Ishikawa (cell line): ENCODE results near the gene GDAP1L1.

Experiments
- CEBPB ChIP-seq: IDR thresholded peaks from 2 replicates; pipeline ENCODE4 v1.6.1; 2012
- CREB1 ChIP-seq: IDR thresholded peaks from 2 replicates; pipeline ENCODE4 v1.6.1; 2012; ENCODE audit warnings: low read depth
- EGR1 ChIP-seq: IDR thresholded peaks from 2 replicates; pipeline ENCODE4 v1.6.1; 2012
- EP300 ChIP-seq: IDR thresholded peaks from 2 replicates; pipeline ENCODE4 v1.6.1; 2012; ENCODE audit warnings: borderline replicate concordance
- FOXM1 ChIP-seq: IDR thresholded peaks from 2 replicates; pipeline ENCODE4 v1.6.1; 2012; ENCODE audit warnings: low read depth, borderline replicate concordance
- MAX ChIP-seq: IDR thresholded peaks from 2 replicates; pipeline ENCODE4 v1.6.1; 2012
- NFIC ChIP-seq: IDR thresholded peaks from 2 replicates; pipeline ENCODE4 v1.6.1; 2012
- RAD21 ChIP-seq: IDR thresholded peaks from 2 replicates; pipeline ENCODE4 v1.6.1; 2012; ENCODE audit warnings: low read depth
- REST ChIP-seq: IDR thresholded peaks from 2 replicates; pipeline ENCODE4 v1.6.1; 2012; ENCODE audit warnings: low read depth, mild to moderate bottlenecking
- TAF1 ChIP-seq: IDR thresholded peaks from 2 replicates; pipeline ENCODE4 v1.6.1; 2012; ENCODE audit warnings: low read depth, mild to moderate bottlenecking
- TCF12 ChIP-seq: IDR thresholded peaks from 2 replicates; pipeline ENCODE4 v1.6.1; 2012; ENCODE audit warnings: low read depth
- TEAD4 ChIP-seq: IDR thresholded peaks from 2 replicates; pipeline ENCODE4 v1.6.1; 2012
- USF1 ChIP-seq: IDR thresholded peaks from 2 replicates; pipeline ENCODE4 v1.6.1; 2012
- YY1 ChIP-seq: IDR thresholded peaks from 2 replicates; pipeline ENCODE4 v1.6.1; 2012; ENCODE audit warnings: low read depth
- ZBTB7A ChIP-seq: IDR thresholded peaks from 2 replicates; pipeline ENCODE4 v1.6.1; 2012; ENCODE audit warnings: low read depth

GDAP1L1 gene

GRCh38 chr20:44206132-44206531 is 41.0 kb upstream of the GDAP1L1 start:
- TF ChIP-seq ZBTB7A (no peak), NFIC (no peak), CREB1 (no peak), USF1 (no peak), TEAD4 (no peak), EP300 (no peak), EGR1 (no peak)

GRCh38 chr20:44207126-44207723 is 39.9 kb upstream of the GDAP1L1 start:
- TF ChIP-seq TCF12 (no peak), NFIC (no peak), CREB1 (no peak), EP300 (no peak), ZBTB7A (no peak), FOXM1 (no peak), CEBPB (no peak), REST (no peak), RAD21 (no peak), MAX (no peak), TEAD4 (no peak), EGR1 (no peak), YY1 (no peak), USF1 (no peak)

GRCh38 chr20:44208165-44208564 is 38.9 kb upstream of the GDAP1L1 start:
- TF ChIP-seq EGR1 = no peak
- no peak for TF ChIP-seq EP300
- no peak for TF ChIP-seq TCF12
- TF ChIP-seq CREB1 = no peak
- TF ChIP-seq CEBPB = no peak
- TF ChIP-seq ZBTB7A = no peak
- no peak for TF ChIP-seq RAD21
- TF ChIP-seq MAX = no peak
- no peak for TF ChIP-seq USF1
- no peak for TF ChIP-seq YY1

- TF ChIP-seq CEBPB (no peak), NFIC (no peak), MAX (no peak), FOXM1 (no peak), EGR1 (no peak), TEAD4 (no peak), TAF1 (no peak), CREB1 (no peak), USF1 (no peak), RAD21 (no peak), EP300 (no peak), TCF12 (no peak), REST (no peak), YY1 (no peak), ZBTB7A (no peak)
Observed at GRCh38 chr20:44208770-44209169, 38.3 kb upstream of the GDAP1L1 start.
